Rectal smooth muscle tissue (tissue), 1 donor: ENCODE results near the gene TMEM174.
A peak's percentile ranks its signal among the peaks of the same experiment; 100 is the strongest.
"Not testable (repeated sequence)": the region's sequence is repeated elsewhere in the genome, so short reads cannot be mapped to it uniquely, and the experiment has no call there.

Source experiments
- H3K27ac ChIP-seq: one replicate; pipeline ENCODE4 v1.7.0; 2013; ENCODE audit warnings: low read depth, low read length, inconsistent platforms
- H3K27me3 ChIP-seq: one replicate; pipeline ENCODE4 v1.7.0; 2013; ENCODE audit warnings: low read length; ENCODE audit not compliant: control insufficient read depth, insufficient read depth
- H3K36me3 ChIP-seq: one replicate; pipeline ENCODE4 v1.7.0; 2013; ENCODE audit warnings: low read length; ENCODE audit not compliant: control insufficient read depth, insufficient read depth
- H3K4me1 ChIP-seq: one replicate; pipeline ENCODE4 v1.7.0; 2013; ENCODE audit warnings: low read length; ENCODE audit not compliant: control insufficient read depth, insufficient read depth
- H3K4me3 ChIP-seq: one replicate; pipeline ENCODE4 v1.7.0; 2013; ENCODE audit warnings: low read length
- H3K9ac ChIP-seq: one replicate; pipeline ENCODE4 v1.7.0; 2013; ENCODE audit warnings: low read length

The TMEM174 gene

DNA sequence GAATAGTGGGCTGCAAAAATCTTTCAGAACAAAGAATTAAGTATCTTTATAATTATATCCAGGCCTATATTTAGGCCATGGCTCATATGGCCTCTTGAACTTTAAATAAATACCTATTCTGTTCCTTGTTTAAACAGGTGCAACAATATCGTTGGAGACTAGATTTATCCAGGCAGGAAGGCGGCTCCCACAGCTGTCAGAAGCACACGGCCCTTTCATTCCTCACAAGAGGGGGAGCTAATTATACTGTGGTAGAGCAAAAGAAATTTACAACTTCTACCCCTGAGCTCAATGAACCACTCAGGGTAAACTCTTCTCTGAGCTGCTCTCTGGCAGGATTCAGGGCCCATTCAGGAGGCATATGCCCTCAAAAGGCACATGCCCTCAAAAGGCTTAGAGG is 31.3 kb downstream of the TMEM174 start:
- no peak overlapping the region for H3K27ac ChIP-seq
- H3K36me3 ChIP-seq = no peaks in the 10 kb centered on the region
- H3K27me3 ChIP-seq = no peaks in the 10 kb centered on the region
- H3K9ac ChIP-seq = no peak overlapping the region
- no peaks in the 10 kb centered on the region for H3K4me1 ChIP-seq
- H3K4me3 ChIP-seq = no peak overlapping the region

DNA sequence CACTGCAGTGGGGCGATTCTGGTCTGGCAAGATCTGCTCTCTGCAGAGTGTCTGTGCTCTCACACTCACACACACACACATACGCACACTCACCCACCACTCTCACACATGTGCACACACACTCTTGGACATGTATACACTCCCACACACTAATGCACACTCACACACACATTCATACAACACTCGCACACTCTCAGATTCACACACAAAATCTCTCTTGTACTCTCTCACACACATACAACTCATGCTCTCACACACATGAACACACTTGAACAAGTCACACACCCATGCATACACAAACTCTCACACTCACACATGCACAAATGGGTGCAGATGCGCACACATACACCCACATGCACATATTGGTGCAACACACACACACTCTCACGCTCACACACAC is 31.7 kb downstream of the TMEM174 start:
- no peaks in the 10 kb centered on the region for H3K27me3 ChIP-seq
- H3K4me1 ChIP-seq = no peaks in the 10 kb centered on the region
- no peak overlapping the region for H3K27ac ChIP-seq
- H3K4me3 ChIP-seq = no peak overlapping the region
- no peak overlapping the region for H3K9ac ChIP-seq
- H3K36me3 ChIP-seq = no peaks in the 10 kb centered on the region

DNA sequence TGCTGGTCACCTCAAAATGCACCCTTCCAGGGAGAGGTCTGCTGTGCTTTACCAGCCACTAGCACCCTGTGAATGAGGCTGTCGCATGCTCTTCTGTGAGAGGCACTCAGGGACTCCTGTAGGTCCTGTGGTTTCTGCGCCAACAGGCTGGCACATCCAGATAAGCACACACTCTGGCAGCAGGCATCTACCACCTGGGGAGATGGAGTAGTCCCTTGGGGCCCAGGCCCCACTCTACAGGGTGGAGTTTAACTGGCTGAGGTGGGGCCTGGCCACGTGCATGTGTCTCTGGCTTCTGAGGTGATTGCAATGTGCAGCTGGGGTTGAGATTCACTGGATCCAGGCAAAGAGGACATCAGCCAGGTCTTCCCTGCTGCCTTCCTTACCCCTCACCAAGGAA is 32.3 kb downstream of the TMEM174 start:
- no peak overlapping the region for H3K4me3 ChIP-seq
- no peaks in the 10 kb centered on the region for H3K4me1 ChIP-seq
- no peak overlapping the region for H3K27ac ChIP-seq
- no peaks in the 10 kb centered on the region for H3K36me3 ChIP-seq
- no peak overlapping the region for H3K9ac ChIP-seq
- no peaks in the 10 kb centered on the region for H3K27me3 ChIP-seq

GRCh38 chr5:73207239-73207638 is 34.2 kb downstream of the TMEM174 start:
- not testable (repeated sequence) for H3K4me1 ChIP-seq, H3K27me3 ChIP-seq, H3K9ac ChIP-seq, H3K27ac ChIP-seq, H3K36me3 ChIP-seq, H3K4me3 ChIP-seq

DNA sequence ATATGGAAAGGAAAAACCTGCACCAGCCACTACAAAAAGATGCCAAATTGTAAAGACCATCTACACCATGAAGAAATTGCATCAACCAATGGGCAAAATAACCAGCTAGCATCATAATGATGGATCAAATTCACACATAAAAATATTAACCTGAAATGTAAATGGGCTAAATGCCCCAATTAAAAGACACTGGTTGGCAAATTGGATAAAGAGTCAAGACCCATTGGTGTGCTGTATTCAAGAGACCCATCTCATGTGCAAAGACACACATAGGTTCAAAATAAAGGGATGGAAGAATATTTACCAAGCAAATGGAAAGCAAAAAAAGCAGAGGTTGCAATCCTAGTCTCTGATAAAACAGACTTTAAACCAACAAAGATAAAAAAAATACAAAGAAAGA is 36.1 kb downstream of the TMEM174 start:
- H3K4me3 ChIP-seq, H3K36me3 ChIP-seq, H3K27ac ChIP-seq, H3K9ac ChIP-seq, H3K4me1 ChIP-seq, H3K27me3 ChIP-seq: not testable (repeated sequence)

DNA sequence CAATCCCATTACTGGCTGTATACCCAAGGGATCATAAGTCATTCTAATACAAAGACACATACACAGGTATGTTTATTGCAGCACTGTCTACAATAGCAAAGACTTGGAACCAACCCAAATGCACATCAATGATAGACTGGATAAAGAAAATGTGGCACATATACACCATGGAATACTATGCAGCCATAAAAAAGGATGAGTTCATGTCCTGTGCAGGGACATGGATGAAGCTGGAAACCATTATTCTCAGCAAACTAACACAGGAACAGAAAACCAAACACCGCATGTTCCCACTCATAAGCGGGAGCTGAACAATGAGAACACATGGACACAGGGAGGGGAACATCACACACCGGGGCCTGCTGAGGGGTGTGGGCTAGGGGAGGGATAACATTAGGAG is 39.7 kb downstream of the TMEM174 start:
- not testable (repeated sequence) for H3K4me3 ChIP-seq, H3K4me1 ChIP-seq, H3K9ac ChIP-seq, H3K36me3 ChIP-seq, H3K27ac ChIP-seq
- H3K27me3 ChIP-seq = peaks cover 22% of the 10 kb centered on the region

DNA sequence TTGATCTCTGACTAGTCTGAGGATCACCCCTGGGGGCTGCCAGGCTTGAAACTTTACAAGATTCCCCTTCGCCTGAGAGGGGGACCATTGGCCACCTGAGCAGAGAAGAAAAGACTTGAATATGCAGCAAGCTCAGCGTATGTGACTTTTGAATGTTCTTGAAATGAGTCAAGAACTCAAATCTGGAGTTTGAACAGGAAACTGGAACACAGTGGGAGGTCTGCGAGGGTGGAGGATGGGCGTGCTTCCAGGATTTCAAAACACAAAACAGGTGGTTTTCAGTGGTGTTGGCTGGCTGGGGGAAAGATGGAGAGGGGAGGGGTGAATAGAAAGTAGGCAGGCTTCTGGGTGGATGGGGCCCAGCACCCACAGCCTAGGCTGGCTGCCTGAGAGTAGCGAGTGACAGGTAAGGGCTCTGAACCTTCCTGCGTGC is 40.6 kb downstream of the TMEM174 start:
- H3K9ac ChIP-seq = no peak overlapping the region
- no peaks in the 10 kb centered on the region for H3K36me3 ChIP-seq
- H3K4me3 ChIP-seq = no peak overlapping the region
- peaks cover 4% of the 10 kb centered on the region for H3K4me1 ChIP-seq
- no peak overlapping the region for H3K27ac ChIP-seq
- H3K27me3 ChIP-seq = peaks cover 26% of the 10 kb centered on the region

GRCh38 chr5:73214306-73214705 is 41.3 kb downstream of the TMEM174 start:
- peaks cover 4% of the 10 kb centered on the region for H3K4me1 ChIP-seq
- H3K27me3 ChIP-seq = peaks cover 26% of the 10 kb centered on the region
- no peak overlapping the region for H3K4me3 ChIP-seq
- no peak overlapping the region for H3K27ac ChIP-seq
- no peak overlapping the region for H3K9ac ChIP-seq
- H3K36me3 ChIP-seq = no peaks in the 10 kb centered on the region

DNA sequence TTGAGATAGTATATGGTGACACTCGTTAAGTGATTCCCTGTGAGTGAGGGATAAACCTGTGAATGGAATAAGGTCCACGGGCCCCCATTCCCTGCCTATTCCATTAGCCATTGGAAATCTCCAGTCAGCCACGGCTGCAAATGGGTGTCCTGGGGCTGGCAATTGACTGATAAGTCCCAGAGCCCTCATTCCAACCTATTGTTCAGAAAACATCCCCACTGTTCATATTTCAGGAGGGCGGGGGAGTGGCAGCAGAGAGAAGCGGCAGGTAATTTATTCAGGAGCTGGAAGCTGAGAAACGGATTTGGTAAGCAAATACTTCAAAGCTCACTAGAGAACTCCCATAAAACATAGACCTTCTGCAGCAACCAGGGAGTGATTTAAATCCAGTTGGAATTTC is 42.0 kb downstream of the TMEM174 start:
- peaks cover 4% of the 10 kb centered on the region for H3K4me1 ChIP-seq
- no peak overlapping the region for H3K9ac ChIP-seq
- no peak overlapping the region for H3K27ac ChIP-seq
- peaks cover 26% of the 10 kb centered on the region for H3K27me3 ChIP-seq
- H3K36me3 ChIP-seq = no peaks in the 10 kb centered on the region
- H3K4me3 ChIP-seq = no peak overlapping the region

DNA sequence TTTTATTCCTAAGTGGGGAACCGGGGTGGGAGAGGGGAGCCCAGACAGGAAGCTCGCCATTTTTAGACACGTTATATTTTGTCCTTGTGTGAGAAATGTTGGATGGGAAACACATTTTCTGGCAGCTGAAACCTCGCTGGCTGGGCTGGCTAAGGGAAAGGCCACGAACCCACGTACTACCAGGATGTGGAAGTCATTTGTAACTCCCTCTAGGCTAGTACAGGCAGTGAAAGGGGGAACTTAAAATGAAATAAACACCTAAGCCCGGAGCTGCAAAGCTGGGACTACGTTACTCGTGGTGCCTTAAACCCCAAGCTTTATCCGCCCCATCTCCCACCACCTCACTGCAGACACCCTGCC is 42.5 kb downstream of the TMEM174 start:
- H3K4me3 ChIP-seq = peak overlapping the region; percentile 59
- no peaks in the 10 kb centered on the region for H3K36me3 ChIP-seq
- peaks cover 26% of the 10 kb centered on the region for H3K27me3 ChIP-seq
- no peak overlapping the region for H3K27ac ChIP-seq
- no peak overlapping the region for H3K9ac ChIP-seq
- H3K4me1 ChIP-seq = peaks cover 4% of the 10 kb centered on the region

- Histone ChIP-seq H3K4me1 (peaks cover 4% of the 10 kb centered on the region), H3K36me3 (no peaks in the 10 kb centered on the region), H3K4me3 (peak overlapping the region; percentile 59), H3K27ac (no peak overlapping the region), H3K27me3 (peaks cover 26% of the 10 kb centered on the region), H3K9ac (no peak overlapping the region)
Measured at GRCh38 chr5:73215891-73216610, 43.1 kb downstream of the TMEM174 start.

- H3K4me3 ChIP-seq = no peak overlapping the region
- no peaks in the 10 kb centered on the region for H3K36me3 ChIP-seq
- peaks cover 4% of the 10 kb centered on the region for H3K4me1 ChIP-seq
- H3K27ac ChIP-seq = no peak overlapping the region
- H3K9ac ChIP-seq = no peak overlapping the region
- peaks cover 27% of the 10 kb centered on the region for H3K27me3 ChIP-seq
Measured at GRCh38 chr5:73218552-73219171, 45.7 kb downstream of the TMEM174 start.

DNA sequence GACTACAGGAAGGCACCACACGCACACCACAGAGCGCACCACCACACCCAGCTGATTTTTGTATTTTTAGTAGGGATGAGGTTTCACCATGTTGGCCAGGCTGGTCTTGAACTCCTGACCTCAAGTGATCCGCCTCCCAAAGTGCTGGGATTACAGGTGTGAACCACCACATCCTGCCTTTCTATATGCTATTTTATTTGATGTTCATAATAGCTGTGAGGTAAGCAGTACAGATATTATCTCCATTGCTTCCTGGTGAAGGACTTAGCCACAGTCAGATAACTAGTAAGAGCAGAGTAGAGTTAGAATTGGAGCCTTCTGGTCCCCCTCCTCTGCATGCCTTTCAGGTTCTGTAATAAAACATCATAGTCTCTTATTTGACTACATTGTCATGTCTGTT is 46.3 kb downstream of the TMEM174 start:
- H3K4me1 ChIP-seq, H3K9ac ChIP-seq, H3K27ac ChIP-seq, H3K36me3 ChIP-seq, H3K4me3 ChIP-seq: not testable (repeated sequence)
- H3K27me3 ChIP-seq = peaks cover 26% of the 10 kb centered on the region
